Vagina (tissue), 2 donors: ENCODE data around the gene LINGO4. TPM values are rescaled to one million over a fixed set of nuclear protein-coding genes. Genes with fewer than 3 reads are reported as not detected.

ENCODE experiments used
- DNase-seq, 2 donors: peaks; one replicate each; pipeline ENCODE4 v3.0.0-alpha.2; 2017; ENCODE audit errors: extremely low spot score in 2 of 2
- H3K27ac ChIP-seq: fragments of 200-600 bp; sonication (generic); one replicate; pipeline ENCODE4 v1.5.1; 2019
- H3K27me3 ChIP-seq: fragments of 200-600 bp; sonication (generic); one replicate; pipeline ENCODE4 v1.5.1; 2019
- H3K36me3 ChIP-seq, 2 donors: fragments of 200-600 bp; sonication (generic); one replicate each; pipeline ENCODE4 v1.5.1; 2017 to 2019
- H3K4me1 ChIP-seq: fragments of 200-600 bp; sonication (generic); one replicate; pipeline ENCODE4 v1.5.1; 2019
- H3K4me3 ChIP-seq, 2 donors: fragments of 200-600 bp; sonication (generic); 1 replicate in 1 of 2; 2 replicates in 1 of 2; pipeline ENCODE4 v1.5.1; 2016 to 2019
- H3K9me3 ChIP-seq: fragments of 200-600 bp; sonication (generic); one replicate; pipeline ENCODE4 v1.5.1; 2019
- POLR2A ChIP-seq, 2 donors: fragments of 450-650 bp; IDR thresholded peaks; one replicate each; pipeline ENCODE4 v1.6.1; 2017; ENCODE audit warnings: antibody characterized with exemption in 2 of 2, mild to moderate bottlenecking in 2 of 2, moderate library complexity in 2 of 2
- POLR2AphosphoS5 ChIP-seq, 2 donors: sonication (generic); formaldehyde crosslinking; IDR thresholded peaks; one replicate each; pipeline ENCODE4 v1.9.0; 2017; ENCODE audit warnings: antibody characterized with exemption in 2 of 2, mild to moderate bottlenecking in 2 of 2, low read depth in 1 of 2; ENCODE audit not compliant: insufficient read depth in 1 of 2
- intact Hi-C: fragments of 100-400 bp; cut with DNase I; formaldehyde crosslinking; loops from one replicate; pipeline ENCODE4 v1.15.1; 2023
- total RNA-seq: library from RNA; depleted of rRNA; stranded (reverse); fragments of >200 nt; gene quantifications from one replicate; pipeline ENCODE4 v1.2.3, GENCODE V29; 2016
- TF ChIP-seq, protein P1 (sequence below), 3 experiments: fragments of 450-650 bp in 2 of 3; fragments of 200-600 bp in 1 of 3; sonication (generic) in 1 of 3; IDR thresholded peaks; one replicate each; pipeline ENCODE4 v1.5.1; 2017 to 2019; ENCODE audit warnings: antibody characterized with exemption in 3 of 3, mild to moderate bottlenecking in 2 of 3, moderate library complexity in 2 of 3

The LINGO4 gene
- total RNA-seq, 1 donor from 2014 or later, result 0.98 TPM

DNA sequence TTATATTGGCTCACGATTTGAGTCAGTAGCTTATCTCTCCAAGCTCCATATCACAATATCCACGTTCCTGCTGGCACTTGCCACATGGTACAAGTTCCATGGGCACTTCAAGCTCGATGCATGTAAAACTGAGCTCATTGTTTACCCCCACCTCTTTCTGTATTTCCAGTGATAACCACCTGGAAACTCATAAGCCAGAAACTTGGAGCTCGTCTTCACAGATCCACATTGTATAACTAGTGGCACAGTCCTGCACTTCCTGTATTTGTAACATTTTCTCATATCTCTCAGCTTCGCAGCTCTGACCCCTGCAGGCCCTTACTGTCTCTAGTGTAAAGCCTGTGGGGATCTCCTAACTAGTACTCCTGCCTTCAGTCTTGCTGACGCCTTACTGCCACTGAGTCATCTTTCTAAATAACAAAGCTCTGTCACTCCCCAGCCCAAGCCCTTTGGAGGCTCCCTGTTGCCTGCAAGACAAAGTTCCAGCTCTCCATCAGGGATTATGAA lies 40.9 kb upstream of the LINGO4 start:
- DNase-seq, result no peak
- no peaks in the 10 kb centered on the region for H3K4me1 ChIP-seq

DNA sequence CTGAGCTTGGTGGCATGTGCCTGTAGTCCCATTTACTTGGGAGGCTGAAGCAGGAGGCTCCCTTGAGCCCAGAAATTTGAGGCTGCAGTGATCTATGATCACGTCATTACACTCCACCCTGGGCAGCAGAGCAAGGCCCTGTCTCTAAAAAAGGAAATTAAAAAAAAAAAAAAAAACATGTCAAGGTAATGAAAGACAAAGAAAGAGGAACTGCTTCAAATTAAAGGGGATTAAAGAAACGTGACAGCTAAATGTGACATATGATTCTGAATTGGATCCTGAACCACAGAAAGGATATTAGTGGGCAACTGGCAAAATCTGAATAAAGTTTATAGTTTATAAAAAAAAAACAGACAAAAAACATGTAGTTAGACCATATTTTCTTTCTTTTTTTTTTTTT lies 38.2 kb upstream of the LINGO4 start:
- no peak overlapping the region for H3K27ac ChIP-seq
- no peaks in the 10 kb centered on the region for H3K9me3 ChIP-seq
- TF ChIP-seq POLR2AphosphoS5 (IDR thresholded peaks at IDR 0.05; ENCODE audit: insufficient read depth in 1 of 2, low read depth in 1 of 2) (no peak), POLR2A (IDR thresholded peaks at IDR 0.05) (no peak)
- TF ChIP-seq, protein P1, sequence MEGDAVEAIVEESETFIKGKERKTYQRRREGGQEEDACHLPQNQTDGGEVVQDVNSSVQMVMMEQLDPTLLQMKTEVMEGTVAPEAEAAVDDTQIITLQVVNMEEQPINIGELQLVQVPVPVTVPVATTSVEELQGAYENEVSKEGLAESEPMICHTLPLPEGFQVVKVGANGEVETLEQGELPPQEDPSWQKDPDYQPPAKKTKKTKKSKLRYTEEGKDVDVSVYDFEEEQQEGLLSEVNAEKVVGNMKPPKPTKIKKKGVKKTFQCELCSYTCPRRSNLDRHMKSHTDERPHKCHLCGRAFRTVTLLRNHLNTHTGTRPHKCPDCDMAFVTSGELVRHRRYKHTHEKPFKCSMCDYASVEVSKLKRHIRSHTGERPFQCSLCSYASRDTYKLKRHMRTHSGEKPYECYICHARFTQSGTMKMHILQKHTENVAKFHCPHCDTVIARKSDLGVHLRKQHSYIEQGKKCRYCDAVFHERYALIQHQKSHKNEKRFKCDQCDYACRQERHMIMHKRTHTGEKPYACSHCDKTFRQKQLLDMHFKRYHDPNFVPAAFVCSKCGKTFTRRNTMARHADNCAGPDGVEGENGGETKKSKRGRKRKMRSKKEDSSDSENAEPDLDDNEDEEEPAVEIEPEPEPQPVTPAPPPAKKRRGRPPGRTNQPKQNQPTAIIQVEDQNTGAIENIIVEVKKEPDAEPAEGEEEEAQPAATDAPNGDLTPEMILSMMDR (IDR thresholded peaks at IDR 0.05), result no peak
- no peak overlapping the region for H3K4me3 ChIP-seq
- no peaks in the 10 kb centered on the region for H3K27me3 ChIP-seq
- intact Hi-C loops, result no loop called here
- peaks cover 21% of the 10 kb centered on the region for H3K4me1 ChIP-seq
- no peaks in the 10 kb centered on the region for H3K36me3 ChIP-seq
- no peak for DNase-seq

More for the DNA sequence above, 40.9 kb upstream of the LINGO4 start:
- intact Hi-C loops, result no loop called here
- no peaks in the 10 kb centered on the region for H3K27me3 ChIP-seq
- no peaks in the 10 kb centered on the region for H3K9me3 ChIP-seq
- H3K27ac ChIP-seq, result no peak overlapping the region
- TF ChIP-seq, protein P1 (IDR thresholded peaks at IDR 0.05), result no peak
- no peak for TF ChIP-seq POLR2A (IDR thresholded peaks at IDR 0.05)
- no peak for TF ChIP-seq POLR2AphosphoS5 (IDR thresholded peaks at IDR 0.05; ENCODE audit: insufficient read depth in 1 of 2, low read depth in 1 of 2)
- no peak overlapping the region for H3K4me3 ChIP-seq
- H3K36me3 ChIP-seq, result no peaks in the 10 kb centered on the region

DNA sequence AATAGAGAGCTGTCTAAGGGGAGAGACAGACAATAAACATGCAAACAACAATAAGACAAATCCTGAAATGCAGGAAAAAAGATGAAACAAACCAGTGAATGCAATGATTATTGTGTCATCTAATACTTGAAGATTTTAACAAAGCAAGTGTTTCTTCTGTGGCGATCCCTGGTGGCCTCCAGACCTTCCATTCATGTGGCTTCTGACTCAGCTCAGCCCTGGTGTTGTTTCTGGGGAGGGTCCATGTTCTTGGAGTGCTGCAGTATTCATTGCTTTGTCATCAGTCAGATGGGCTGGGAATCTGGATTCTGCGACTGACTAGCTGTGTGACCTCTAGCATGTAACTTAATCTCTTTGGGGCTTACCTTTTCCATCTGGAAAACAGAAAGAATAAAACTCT lies 35.9 kb upstream of the LINGO4 start:
- H3K9me3 ChIP-seq, result no peaks in the 10 kb centered on the region
- TF ChIP-seq, protein P1 (IDR thresholded peaks at IDR 0.05), result no peak
- TF ChIP-seq POLR2AphosphoS5 (IDR thresholded peaks at IDR 0.05; ENCODE audit: insufficient read depth in 1 of 2, low read depth in 1 of 2) (no peak), POLR2A (IDR thresholded peaks at IDR 0.05) (no peak)
- DNase-seq, result no peak
- H3K27ac ChIP-seq, result no peak overlapping the region
- intact Hi-C loops, result no loop called here
- no peaks in the 10 kb centered on the region for H3K36me3 ChIP-seq
- no peak overlapping the region for H3K4me3 ChIP-seq
- no peaks in the 10 kb centered on the region for H3K27me3 ChIP-seq
- peaks cover 26% of the 10 kb centered on the region for H3K4me1 ChIP-seq

DNA sequence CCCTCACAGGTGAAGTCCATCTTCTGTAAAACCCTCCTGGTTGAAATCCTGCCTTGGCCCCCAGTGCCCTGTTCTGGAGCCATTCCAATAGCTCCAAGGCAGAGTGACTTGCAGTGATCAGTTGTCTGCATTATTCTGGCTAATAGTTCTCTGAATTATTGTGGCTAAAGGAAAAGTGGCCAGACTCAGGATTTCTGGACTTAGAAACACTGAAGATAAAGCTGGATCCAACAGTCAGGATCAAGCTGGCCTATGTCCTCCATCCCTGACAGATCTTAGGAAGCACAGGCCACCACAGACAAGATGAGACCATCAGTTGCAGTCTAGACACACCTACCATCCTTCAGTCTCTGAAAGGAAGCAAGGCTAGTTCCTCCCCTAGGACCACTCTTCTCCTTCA lies 35.2 kb upstream of the LINGO4 start:
- intact Hi-C loops, result no loop called here
- H3K9me3 ChIP-seq, result no peaks in the 10 kb centered on the region
- peak overlapping the region; percentile 34 to 44 for H3K4me3 ChIP-seq
- H3K27me3 ChIP-seq, result no peaks in the 10 kb centered on the region
- peaks cover 26% of the 10 kb centered on the region for H3K4me1 ChIP-seq
- no peak for DNase-seq
- H3K36me3 ChIP-seq, result no peaks in the 10 kb centered on the region
- TF ChIP-seq, protein P1 (IDR thresholded peaks at IDR 0.05), result no peak
- TF ChIP-seq POLR2AphosphoS5 (IDR thresholded peaks at IDR 0.05; ENCODE audit: insufficient read depth in 1 of 2, low read depth in 1 of 2), result no peak
- TF ChIP-seq POLR2A (IDR thresholded peaks at IDR 0.05), result no peak
- peak overlapping the region; percentile 39 for H3K27ac ChIP-seq

DNA sequence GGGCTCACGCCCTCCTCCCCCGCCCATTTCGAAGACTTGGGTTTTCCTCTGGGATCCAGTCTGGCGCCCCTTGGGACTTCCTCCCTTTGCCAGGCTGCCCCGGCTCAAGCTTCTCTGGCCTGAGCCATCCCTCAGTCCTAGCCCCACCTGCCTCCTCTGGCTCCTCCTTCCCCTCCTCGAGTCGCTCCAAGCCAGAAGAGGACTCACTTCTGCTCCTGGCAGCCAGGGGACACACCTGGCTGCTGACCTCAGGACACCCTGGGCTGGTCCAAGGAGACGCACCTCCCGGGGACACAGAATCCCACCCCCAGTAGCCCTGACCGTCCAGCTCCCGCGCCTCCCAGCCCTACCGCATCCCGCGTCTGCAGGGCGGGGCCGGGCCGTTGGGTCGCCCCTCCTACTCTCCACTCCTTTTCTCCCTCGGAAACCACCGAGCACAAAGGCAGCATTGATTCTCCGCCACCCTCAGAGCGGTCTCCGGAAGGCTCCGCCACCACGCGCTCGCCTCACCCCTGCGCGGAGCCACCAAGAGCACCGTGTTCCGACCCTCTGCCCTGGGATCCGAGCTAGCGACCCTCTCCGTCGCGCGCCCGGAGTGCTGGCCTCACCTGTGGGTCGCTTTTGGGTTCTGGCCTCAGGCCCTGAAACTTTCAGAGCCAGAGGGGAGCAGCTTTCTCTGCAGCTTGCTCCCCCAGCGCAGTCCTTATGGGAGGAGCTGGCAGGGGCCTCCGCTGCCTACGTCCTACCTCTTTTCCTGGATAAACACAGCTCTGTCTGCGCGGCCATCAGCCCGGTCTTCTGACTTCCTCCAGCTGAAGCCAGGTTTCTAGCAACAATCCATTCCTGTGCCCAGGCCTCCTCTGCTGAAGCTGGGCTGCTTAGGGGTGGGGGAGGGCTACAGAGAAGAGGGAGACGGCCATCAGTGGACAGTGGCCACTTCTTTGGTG lies 34.5 kb upstream of the LINGO4 start, which contains the start of gene C2CD4D:
Gene C2CD4D, minus strand, starts transcription at position 364 of the 947 bp plus-strand sequence. CDS start 831 bp downstream, outside the sequence.
- intact Hi-C loops, result no loop called here
- Histone ChIP-seq H3K4me1 (peaks cover 26% of the 10 kb centered on the region), H3K27ac (peak within 1 kb of the TSS; percentile 39), H3K27me3 (no peaks in the 10 kb centered on the region), H3K4me3 (peak within 1 kb of the TSS; percentile 34 to 51), H3K9me3 (no peaks in the 10 kb centered on the region), H3K36me3 (no peaks in the 10 kb centered on the region)
- TF ChIP-seq, protein P1 (IDR thresholded peaks at IDR 0.05), result no peak
- TF ChIP-seq POLR2AphosphoS5 (IDR thresholded peaks at IDR 0.05; ENCODE audit: insufficient read depth in 1 of 2, low read depth in 1 of 2), result peak in 1 of 2 donors; percentile 65
- DNase-seq, result no peak
